HEK293 (cell line): ENCODE results near the gene PROK2.

Experiments
- CTCF ChIA-PET: fragments of 350-600 bp; formaldehyde crosslinking; extraction: SDS; loops from one replicate; lab custom pipeline; 2021; ENCODE audit warnings: antibody characterized with exemption; lab: Yijun Ruan, JAX
- POLR2A ChIA-PET: fragments of 300-600 bp; formaldehyde crosslinking; extraction: SDS; loops from one replicate; lab custom pipeline; 2020; ENCODE audit warnings: antibody characterized with exemption, inconsistent platforms; lab: Yijun Ruan, JAX
- H3K27ac ChIP-seq: fragments of 200-500 bp; sonication (Bioruptor generic); 2 replicates; pipeline ENCODE4 v1.5.1; 2014; ENCODE audit warnings: low read depth, low read length, control low read depth, inconsistent platforms; ENCODE audit errors: extremely low read depth
- H3K36me3 ChIP-seq, 2 experiments: fragments of 200-500 bp in 1 of 2; sonication (Bioruptor generic) in 1 of 2; 1 replicate in 1 of 2; 2 replicates in 1 of 2; pipeline ENCODE4 v1.5.1; 2014 to 2017; ENCODE audit warnings: inconsistent platforms in 2 of 2, low read length in 2 of 2; ENCODE audit not compliant: control insufficient read depth in 2 of 2, insufficient read depth in 1 of 2
- H3K4me1 ChIP-seq: fragments of 200-500 bp; sonication (Bioruptor generic); 2 replicates; pipeline ENCODE4 v1.5.1; 2014; ENCODE audit warnings: mild to moderate bottlenecking, low read length, inconsistent platforms; ENCODE audit not compliant: control insufficient read depth, insufficient read depth
- H3K4me3 ChIP-seq: 2 replicates; pipeline ENCODE4 v1.5.1; 2011; ENCODE audit warnings: low read depth, mild to moderate bottlenecking, control low read depth, low read length, moderate library complexity
- H3K9me3 ChIP-seq: fragments of 200-500 bp; sonication (Bioruptor generic); 2 replicates; pipeline ENCODE4 v1.5.1; 2014; ENCODE audit warnings: low read depth, low read length, inconsistent platforms; ENCODE audit not compliant: control insufficient read depth, insufficient read depth
- OSR2 ChIP-seq: fragments of 450-650 bp; formaldehyde crosslinking; IDR thresholded peaks from 2 replicates; pipeline ENCODE4 v1.5.1; 2016; ENCODE audit warnings: missing biosample characterization, missing genetic modification characterization
- PRDM1 ChIP-seq: fragments of 450-650 bp; formaldehyde crosslinking; IDR thresholded peaks from 2 replicates; pipeline ENCODE4; 2016; ENCODE audit warnings: missing biosample characterization, missing genetic modification characterization
- SALL2 ChIP-seq: fragments of 450-650 bp; formaldehyde crosslinking; IDR thresholded peaks from 2 replicates; pipeline ENCODE4 v1.5.0; 2017; ENCODE audit warnings: missing biosample characterization, mild to moderate bottlenecking, missing genetic modification characterization, borderline replicate concordance
- SP3 ChIP-seq: fragments of 450-650 bp; formaldehyde crosslinking; IDR thresholded peaks from 2 replicates; pipeline ENCODE4 v1.5.1; 2016; ENCODE audit warnings: missing biosample characterization, missing genetic modification characterization
- ZBTB1 ChIP-seq: fragments of 450-650 bp; formaldehyde crosslinking; IDR thresholded peaks from 2 replicates; pipeline ENCODE4 v1.5.1; 2016; ENCODE audit warnings: missing biosample characterization, missing genetic modification characterization
- ZNF138 ChIP-seq: fragments of 450-650 bp; formaldehyde crosslinking; IDR thresholded peaks from 2 replicates; pipeline ENCODE4 v1.5.1; 2016; ENCODE audit warnings: missing biosample characterization, missing genetic modification characterization, borderline replicate concordance
- ZNF311 ChIP-seq: fragments of 450-650 bp; formaldehyde crosslinking; IDR thresholded peaks from 2 replicates; pipeline ENCODE4 v1.5.1; 2017; ENCODE audit warnings: missing biosample characterization, missing genetic modification characterization, borderline replicate concordance
- ZNF423 ChIP-seq: fragments of 450-650 bp; formaldehyde crosslinking; IDR thresholded peaks from 2 replicates; pipeline ENCODE4 v1.5.1; 2016; ENCODE audit warnings: missing biosample characterization, missing genetic modification characterization
- ZNF501 ChIP-seq: fragments of 450-650 bp; formaldehyde crosslinking; IDR thresholded peaks from 2 replicates; pipeline ENCODE4 v1.5.1; 2016; ENCODE audit warnings: missing biosample characterization, missing genetic modification characterization
- ZNF561 ChIP-seq: fragments of 450-650 bp; IDR thresholded peaks from 2 replicates; pipeline ENCODE4 v1.5.1; 2018; ENCODE audit warnings: missing biosample characterization, missing genetic modification characterization, borderline replicate concordance
- ZNF610 ChIP-seq: fragments of 450-650 bp; formaldehyde crosslinking; IDR thresholded peaks from 2 replicates; pipeline ENCODE4 v1.5.1; 2016; ENCODE audit warnings: missing biosample characterization, missing genetic modification characterization, borderline replicate concordance
- TF ChIP-seq, protein P1 (sequence below): fragments of 450-650 bp; formaldehyde crosslinking; IDR thresholded peaks from 2 replicates; pipeline ENCODE4 v1.5.1; 2016; ENCODE audit warnings: missing biosample characterization, missing genetic modification characterization, borderline replicate concordance
- TF ChIP-seq, protein P2 (sequence below): fragments of 450-650 bp; formaldehyde crosslinking; IDR thresholded peaks from 2 replicates; pipeline ENCODE4 v1.5.1; 2016; ENCODE audit warnings: missing biosample characterization, missing genetic modification characterization
- TF ChIP-seq, protein P3 (sequence below): fragments of 450-650 bp; formaldehyde crosslinking; conservative IDR thresholded peaks from 2 replicates; pipeline ENCODE4 v1.5.1; 2016; ENCODE audit warnings: low read depth, missing biosample characterization, missing genetic modification characterization
- TF ChIP-seq, protein P4 (sequence below): fragments of 450-650 bp; formaldehyde crosslinking; IDR thresholded peaks from 2 replicates; pipeline ENCODE4 v1.5.1; 2017; ENCODE audit warnings: missing biosample characterization, missing genetic modification characterization
- TF ChIP-seq, protein P5 (sequence below): fragments of 450-650 bp; formaldehyde crosslinking; IDR thresholded peaks from 2 replicates; pipeline ENCODE4 v1.5.1; 2016; ENCODE audit warnings: missing biosample characterization, missing genetic modification characterization, low read depth
- TF ChIP-seq, protein P6 (sequence below): fragments of 450-650 bp; formaldehyde crosslinking; IDR thresholded peaks from 2 replicates; pipeline ENCODE4 v1.5.1; 2017; ENCODE audit warnings: missing biosample characterization, mild to moderate bottlenecking, missing genetic modification characterization, moderate library complexity

The PROK2 gene

DNA sequence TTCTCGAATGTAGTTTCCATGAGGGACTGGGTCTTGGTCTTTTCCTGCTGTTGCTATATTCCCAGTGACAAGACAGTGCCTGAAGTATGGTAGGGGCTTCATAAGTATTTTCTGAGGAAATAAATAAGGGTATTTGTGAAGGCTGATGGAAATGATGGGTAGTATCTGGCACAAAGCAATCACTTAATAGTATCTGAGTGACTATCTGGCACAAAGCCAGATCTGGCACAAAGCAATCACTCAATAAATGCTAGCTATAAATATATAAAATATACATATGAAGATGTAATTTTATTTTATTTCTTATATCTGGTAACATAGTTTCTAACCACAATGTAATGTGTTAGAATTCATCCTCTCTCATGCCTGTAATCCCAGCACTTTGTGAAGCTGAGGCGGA lies 20.7 kb upstream of the PROK2 start:
- POLR2A ChIA-PET = no interaction called here
- TF ChIP-seq ZNF501 (tag by site-specific recombination) = no peak
- TF ChIP-seq, protein P1, sequence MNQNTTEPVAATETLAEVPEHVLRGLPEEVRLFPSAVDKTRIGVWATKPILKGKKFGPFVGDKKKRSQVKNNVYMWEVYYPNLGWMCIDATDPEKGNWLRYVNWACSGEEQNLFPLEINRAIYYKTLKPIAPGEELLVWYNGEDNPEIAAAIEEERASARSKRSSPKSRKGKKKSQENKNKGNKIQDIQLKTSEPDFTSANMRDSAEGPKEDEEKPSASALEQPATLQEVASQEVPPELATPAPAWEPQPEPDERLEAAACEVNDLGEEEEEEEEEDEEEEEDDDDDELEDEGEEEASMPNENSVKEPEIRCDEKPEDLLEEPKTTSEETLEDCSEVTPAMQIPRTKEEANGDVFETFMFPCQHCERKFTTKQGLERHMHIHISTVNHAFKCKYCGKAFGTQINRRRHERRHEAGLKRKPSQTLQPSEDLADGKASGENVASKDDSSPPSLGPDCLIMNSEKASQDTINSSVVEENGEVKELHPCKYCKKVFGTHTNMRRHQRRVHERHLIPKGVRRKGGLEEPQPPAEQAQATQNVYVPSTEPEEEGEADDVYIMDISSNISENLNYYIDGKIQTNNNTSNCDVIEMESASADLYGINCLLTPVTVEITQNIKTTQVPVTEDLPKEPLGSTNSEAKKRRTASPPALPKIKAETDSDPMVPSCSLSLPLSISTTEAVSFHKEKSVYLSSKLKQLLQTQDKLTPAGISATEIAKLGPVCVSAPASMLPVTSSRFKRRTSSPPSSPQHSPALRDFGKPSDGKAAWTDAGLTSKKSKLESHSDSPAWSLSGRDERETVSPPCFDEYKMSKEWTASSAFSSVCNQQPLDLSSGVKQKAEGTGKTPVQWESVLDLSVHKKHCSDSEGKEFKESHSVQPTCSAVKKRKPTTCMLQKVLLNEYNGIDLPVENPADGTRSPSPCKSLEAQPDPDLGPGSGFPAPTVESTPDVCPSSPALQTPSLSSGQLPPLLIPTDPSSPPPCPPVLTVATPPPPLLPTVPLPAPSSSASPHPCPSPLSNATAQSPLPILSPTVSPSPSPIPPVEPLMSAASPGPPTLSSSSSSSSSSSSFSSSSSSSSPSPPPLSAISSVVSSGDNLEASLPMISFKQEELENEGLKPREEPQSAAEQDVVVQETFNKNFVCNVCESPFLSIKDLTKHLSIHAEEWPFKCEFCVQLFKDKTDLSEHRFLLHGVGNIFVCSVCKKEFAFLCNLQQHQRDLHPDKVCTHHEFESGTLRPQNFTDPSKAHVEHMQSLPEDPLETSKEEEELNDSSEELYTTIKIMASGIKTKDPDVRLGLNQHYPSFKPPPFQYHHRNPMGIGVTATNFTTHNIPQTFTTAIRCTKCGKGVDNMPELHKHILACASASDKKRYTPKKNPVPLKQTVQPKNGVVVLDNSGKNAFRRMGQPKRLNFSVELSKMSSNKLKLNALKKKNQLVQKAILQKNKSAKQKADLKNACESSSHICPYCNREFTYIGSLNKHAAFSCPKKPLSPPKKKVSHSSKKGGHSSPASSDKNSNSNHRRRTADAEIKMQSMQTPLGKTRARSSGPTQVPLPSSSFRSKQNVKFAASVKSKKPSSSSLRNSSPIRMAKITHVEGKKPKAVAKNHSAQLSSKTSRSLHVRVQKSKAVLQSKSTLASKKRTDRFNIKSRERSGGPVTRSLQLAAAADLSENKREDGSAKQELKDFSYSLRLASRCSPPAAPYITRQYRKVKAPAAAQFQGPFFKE = no peak
- no peak for TF ChIP-seq PRDM1 (tag by site-specific recombination)
- no peak for TF ChIP-seq SALL2
- TF ChIP-seq ZNF423 (tag by site-specific recombination) = no peak
- no peak for TF ChIP-seq ZNF311 (tag by site-specific recombination)
- no peak for TF ChIP-seq ZNF610 (tag by site-specific recombination)
- TF ChIP-seq OSR2 (tag by site-specific recombination) = no peak
- no peak for TF ChIP-seq SP3 (tag by site-specific recombination)
- TF ChIP-seq, protein P2, sequence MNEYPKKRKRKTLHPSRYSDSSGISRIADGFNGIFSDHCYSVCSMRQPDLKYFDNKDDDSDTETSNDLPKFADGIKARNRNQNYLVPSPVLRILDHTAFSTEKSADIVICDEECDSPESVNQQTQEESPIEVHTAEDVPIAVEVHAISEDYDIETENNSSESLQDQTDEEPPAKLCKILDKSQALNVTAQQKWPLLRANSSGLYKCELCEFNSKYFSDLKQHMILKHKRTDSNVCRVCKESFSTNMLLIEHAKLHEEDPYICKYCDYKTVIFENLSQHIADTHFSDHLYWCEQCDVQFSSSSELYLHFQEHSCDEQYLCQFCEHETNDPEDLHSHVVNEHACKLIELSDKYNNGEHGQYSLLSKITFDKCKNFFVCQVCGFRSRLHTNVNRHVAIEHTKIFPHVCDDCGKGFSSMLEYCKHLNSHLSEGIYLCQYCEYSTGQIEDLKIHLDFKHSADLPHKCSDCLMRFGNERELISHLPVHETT (tag by site-specific recombination) = no peak
- TF ChIP-seq, protein P3, sequence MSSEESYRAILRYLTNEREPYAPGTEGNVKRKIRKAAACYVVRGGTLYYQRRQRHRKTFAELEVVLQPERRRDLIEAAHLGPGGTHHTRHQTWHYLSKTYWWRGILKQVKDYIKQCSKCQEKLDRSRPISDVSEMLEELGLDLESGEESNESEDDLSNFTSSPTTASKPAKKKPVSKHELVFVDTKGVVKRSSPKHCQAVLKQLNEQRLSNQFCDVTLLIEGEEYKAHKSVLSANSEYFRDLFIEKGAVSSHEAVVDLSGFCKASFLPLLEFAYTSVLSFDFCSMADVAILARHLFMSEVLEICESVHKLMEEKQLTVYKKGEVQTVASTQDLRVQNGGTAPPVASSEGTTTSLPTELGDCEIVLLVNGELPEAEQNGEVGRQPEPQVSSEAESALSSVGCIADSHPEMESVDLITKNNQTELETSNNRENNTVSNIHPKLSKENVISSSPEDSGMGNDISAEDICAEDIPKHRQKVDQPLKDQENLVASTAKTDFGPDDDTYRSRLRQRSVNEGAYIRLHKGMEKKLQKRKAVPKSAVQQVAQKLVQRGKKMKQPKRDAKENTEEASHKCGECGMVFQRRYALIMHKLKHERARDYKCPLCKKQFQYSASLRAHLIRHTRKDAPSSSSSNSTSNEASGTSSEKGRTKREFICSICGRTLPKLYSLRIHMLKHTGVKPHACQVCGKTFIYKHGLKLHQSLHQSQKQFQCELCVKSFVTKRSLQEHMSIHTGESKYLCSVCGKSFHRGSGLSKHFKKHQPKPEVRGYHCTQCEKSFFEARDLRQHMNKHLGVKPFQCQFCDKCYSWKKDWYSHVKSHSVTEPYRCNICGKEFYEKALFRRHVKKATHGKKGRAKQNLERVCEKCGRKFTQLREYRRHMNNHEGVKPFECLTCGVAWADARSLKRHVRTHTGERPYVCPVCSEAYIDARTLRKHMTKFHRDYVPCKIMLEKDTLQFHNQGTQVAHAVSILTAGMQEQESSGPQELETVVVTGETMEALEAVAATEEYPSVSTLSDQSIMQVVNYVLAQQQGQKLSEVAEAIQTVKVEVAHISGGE (tag by site-specific recombination) = no peak
- CTCF ChIA-PET = no interaction called here
- no peak overlapping the region for H3K4me3 ChIP-seq
- no peaks in the 10 kb centered on the region for H3K9me3 ChIP-seq
- no peaks in the 10 kb centered on the region for H3K4me1 ChIP-seq
- no peak overlapping the region for H3K27ac ChIP-seq
- no peaks in the 10 kb centered on the region for H3K36me3 ChIP-seq

DNA sequence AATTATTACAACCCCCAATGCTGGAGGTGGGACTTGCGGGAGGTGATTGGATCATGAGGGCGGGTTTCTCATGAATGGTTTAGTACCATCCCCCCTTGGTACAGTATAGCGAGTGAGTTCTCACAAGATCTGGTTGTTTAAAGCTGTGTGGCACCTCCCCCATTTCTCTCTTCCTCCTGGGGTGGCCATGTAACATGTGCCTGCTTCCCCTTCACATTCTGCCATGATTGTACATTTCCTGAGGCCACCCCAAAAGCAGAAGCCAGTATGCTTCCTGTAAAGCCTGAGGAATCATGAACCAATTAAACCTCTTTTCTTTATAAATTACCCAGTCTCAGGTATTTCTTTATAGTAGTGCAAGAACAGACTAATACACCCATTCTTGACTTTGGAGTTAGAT lies 20.3 kb upstream of the PROK2 start:
- Histone ChIP-seq H3K4me3 (no peak overlapping the region), H3K9me3 (no peaks in the 10 kb centered on the region), H3K36me3 (no peaks in the 10 kb centered on the region), H3K27ac (no peak overlapping the region), H3K4me1 (no peaks in the 10 kb centered on the region)
- ChIA-PET CTCF (no interaction called here), POLR2A (no interaction called here)
- TF ChIP-seq, protein P4, sequence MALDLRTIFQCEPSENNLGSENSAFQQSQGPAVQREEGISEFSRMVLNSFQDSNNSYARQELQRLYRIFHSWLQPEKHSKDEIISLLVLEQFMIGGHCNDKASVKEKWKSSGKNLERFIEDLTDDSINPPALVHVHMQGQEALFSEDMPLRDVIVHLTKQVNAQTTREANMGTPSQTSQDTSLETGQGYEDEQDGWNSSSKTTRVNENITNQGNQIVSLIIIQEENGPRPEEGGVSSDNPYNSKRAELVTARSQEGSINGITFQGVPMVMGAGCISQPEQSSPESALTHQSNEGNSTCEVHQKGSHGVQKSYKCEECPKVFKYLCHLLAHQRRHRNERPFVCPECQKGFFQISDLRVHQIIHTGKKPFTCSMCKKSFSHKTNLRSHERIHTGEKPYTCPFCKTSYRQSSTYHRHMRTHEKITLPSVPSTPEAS (tag by site-specific recombination) = no peak
- TF ChIP-seq ZNF138 (tag by site-specific recombination) = no peak
- no peak for TF ChIP-seq ZBTB1 (tag by site-specific recombination)
- TF ChIP-seq, protein P5, sequence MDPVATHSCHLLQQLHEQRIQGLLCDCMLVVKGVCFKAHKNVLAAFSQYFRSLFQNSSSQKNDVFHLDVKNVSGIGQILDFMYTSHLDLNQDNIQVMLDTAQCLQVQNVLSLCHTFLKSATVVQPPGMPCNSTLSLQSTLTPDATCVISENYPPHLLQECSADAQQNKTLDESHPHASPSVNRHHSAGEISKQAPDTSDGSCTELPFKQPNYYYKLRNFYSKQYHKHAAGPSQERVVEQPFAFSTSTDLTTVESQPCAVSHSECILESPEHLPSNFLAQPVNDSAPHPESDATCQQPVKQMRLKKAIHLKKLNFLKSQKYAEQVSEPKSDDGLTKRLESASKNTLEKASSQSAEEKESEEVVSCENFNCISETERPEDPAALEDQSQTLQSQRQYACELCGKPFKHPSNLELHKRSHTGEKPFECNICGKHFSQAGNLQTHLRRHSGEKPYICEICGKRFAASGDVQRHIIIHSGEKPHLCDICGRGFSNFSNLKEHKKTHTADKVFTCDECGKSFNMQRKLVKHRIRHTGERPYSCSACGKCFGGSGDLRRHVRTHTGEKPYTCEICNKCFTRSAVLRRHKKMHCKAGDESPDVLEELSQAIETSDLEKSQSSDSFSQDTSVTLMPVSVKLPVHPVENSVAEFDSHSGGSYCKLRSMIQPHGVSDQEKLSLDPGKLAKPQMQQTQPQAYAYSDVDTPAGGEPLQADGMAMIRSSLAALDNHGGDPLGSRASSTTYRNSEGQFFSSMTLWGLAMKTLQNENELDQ (tag by site-specific recombination) = no peak
- TF ChIP-seq ZNF561 = no peak
- TF ChIP-seq, protein P6, sequence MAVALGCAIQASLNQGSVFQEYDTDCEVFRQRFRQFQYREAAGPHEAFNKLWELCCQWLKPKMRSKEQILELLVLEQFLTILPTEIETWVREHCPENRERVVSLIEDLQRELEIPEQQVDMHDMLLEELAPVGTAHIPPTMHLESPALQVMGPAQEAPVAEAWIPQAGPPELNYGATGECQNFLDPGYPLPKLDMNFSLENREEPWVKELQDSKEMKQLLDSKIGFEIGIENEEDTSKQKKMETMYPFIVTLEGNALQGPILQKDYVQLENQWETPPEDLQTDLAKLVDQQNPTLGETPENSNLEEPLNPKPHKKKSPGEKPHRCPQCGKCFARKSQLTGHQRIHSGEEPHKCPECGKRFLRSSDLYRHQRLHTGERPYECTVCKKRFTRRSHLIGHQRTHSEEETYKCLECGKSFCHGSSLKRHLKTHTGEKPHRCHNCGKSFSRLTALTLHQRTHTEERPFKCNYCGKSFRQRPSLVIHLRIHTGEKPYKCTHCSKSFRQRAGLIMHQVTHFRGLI (tag by site-specific recombination) = no peak
